Loucy (cell line): ENCODE results near the gene HHATL.

Source experiments
- H2AFZ ChIP-seq: fragments of 200-600 bp; sonication (generic); 2 replicates; pipeline ENCODE4 v1.6.0; 2016; ENCODE audit warnings: antibody characterized with exemption, mild to moderate bottlenecking, low read length, moderate library complexity
- H3F3A ChIP-seq: fragments of 200-600 bp; 2 replicates; pipeline ENCODE4 v1.6.0; 2016; ENCODE audit warnings: antibody characterized with exemption, low read depth, mild to moderate bottlenecking
- H3K27me3 ChIP-seq: fragments of 200-600 bp; sonication (generic); 2 replicates; pipeline ENCODE4 v1.6.1; 2014; ENCODE audit warnings: low read length, mild to moderate bottlenecking; ENCODE audit not compliant: insufficient read depth, poor library complexity, severe bottlenecking
- H3K36me3 ChIP-seq: fragments of 200-600 bp; sonication (generic); 2 replicates; pipeline ENCODE4 v1.6.1; 2016; ENCODE audit warnings: low read length; ENCODE audit not compliant: insufficient read depth
- H3K4me1 ChIP-seq: fragments of 200-600 bp; sonication (generic); 2 replicates; pipeline ENCODE4 v1.5.1; 2014; ENCODE audit warnings: low read length, mild to moderate bottlenecking; ENCODE audit not compliant: insufficient read depth, poor library complexity, severe bottlenecking
- H3K4me2 ChIP-seq: fragments of 200-600 bp; sonication (generic); 2 replicates; pipeline ENCODE4 v1.6.0; 2014; ENCODE audit warnings: antibody characterized with exemption, low read length, low read depth, mild to moderate bottlenecking; ENCODE audit not compliant: poor library complexity, severe bottlenecking
- H3K4me3 ChIP-seq: fragments of 200-600 bp; sonication (generic); 2 replicates; pipeline ENCODE4 v1.5.1; 2014; ENCODE audit warnings: low read length, mild to moderate bottlenecking, mixed read lengths; ENCODE audit not compliant: poor library complexity, severe bottlenecking
- H3K79me2 ChIP-seq: fragments of 200-600 bp; sonication (generic); 2 replicates; pipeline ENCODE4 v1.6.1; 2014; ENCODE audit warnings: low read length; ENCODE audit not compliant: insufficient read depth
- H3K9ac ChIP-seq: fragments of 200-600 bp; sonication (generic); 2 replicates; pipeline ENCODE4 v1.6.0; 2014; ENCODE audit warnings: mild to moderate bottlenecking, low read depth, low read length, moderate library complexity; ENCODE audit not compliant: poor library complexity, severe bottlenecking
- H3K9me2 ChIP-seq: fragments of 200-600 bp; sonication (generic); replicated peaks from 2 replicates; pipeline ENCODE4 v1.6.1; 2016; ENCODE audit warnings: low read depth, low read length, mixed read lengths
- H3K9me3 ChIP-seq: fragments of 200-600 bp; sonication (generic); 2 replicates; pipeline ENCODE4 v1.6.1; 2014; ENCODE audit warnings: mild to moderate bottlenecking, antibody characterized with exemption, low read length, low read depth; ENCODE audit not compliant: insufficient read depth
- H4K20me1 ChIP-seq: fragments of 200-600 bp; sonication (generic); 2 replicates; pipeline ENCODE4 v1.6.0; 2014; ENCODE audit warnings: antibody characterized with exemption, low read length, mild to moderate bottlenecking; ENCODE audit not compliant: insufficient read depth, poor library complexity, severe bottlenecking
- EZH2phosphoT487 ChIP-seq: fragments of 200-600 bp; IDR thresholded peaks from 2 replicates; pipeline ENCODE4 v1.6.1; 2018; ENCODE audit warnings: antibody characterized with exemption, mild to moderate bottlenecking, moderate library complexity, borderline replicate concordance
- TF ChIP-seq, protein P1 (sequence below): fragments of 200-600 bp; sonication (generic); conservative IDR thresholded peaks from 2 replicates; pipeline ENCODE4 v1.5.1; 2014; ENCODE audit warnings: mild to moderate bottlenecking, antibody characterized with exemption, low read length

HHATL gene

DNA sequence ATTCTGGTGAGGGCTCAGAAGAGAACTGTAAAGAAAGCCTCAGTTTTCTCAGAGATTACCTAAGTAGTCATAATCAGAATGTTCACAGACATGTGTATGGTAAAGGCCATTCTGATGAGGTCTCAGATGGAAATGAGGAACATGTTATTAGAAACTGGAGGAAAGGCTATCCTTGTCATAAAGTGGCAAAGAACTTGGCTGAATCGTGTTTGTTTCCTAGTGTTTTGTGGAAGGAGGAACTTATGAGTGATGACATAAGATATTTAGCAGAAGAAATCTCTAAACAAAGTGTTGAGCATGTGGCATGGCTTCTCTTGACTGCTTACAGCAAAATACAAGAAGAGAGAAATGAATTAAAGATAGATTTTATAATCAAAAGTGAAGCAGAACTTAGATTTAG lies 30.1 kb downstream of the HHATL start:
- Histone ChIP-seq H3K36me3 (no peaks in the 10 kb centered on the region), H3K9me2 (no peaks in the 10 kb centered on the region), H2AFZ (no peak overlapping the region), H3K4me3 (no peak overlapping the region), H3K4me1 (no peaks in the 10 kb centered on the region), H3K27me3 (no peaks in the 10 kb centered on the region), H3K9me3 (no peaks in the 10 kb centered on the region), H3K9ac (no peak overlapping the region), H3K79me2 (no peaks in the 10 kb centered on the region), H4K20me1 (no peaks in the 10 kb centered on the region), H3K4me2 (no peak overlapping the region), H3F3A (no peaks in the 10 kb centered on the region)
- no peak for TF ChIP-seq EZH2phosphoT487
- TF ChIP-seq, protein P1, sequence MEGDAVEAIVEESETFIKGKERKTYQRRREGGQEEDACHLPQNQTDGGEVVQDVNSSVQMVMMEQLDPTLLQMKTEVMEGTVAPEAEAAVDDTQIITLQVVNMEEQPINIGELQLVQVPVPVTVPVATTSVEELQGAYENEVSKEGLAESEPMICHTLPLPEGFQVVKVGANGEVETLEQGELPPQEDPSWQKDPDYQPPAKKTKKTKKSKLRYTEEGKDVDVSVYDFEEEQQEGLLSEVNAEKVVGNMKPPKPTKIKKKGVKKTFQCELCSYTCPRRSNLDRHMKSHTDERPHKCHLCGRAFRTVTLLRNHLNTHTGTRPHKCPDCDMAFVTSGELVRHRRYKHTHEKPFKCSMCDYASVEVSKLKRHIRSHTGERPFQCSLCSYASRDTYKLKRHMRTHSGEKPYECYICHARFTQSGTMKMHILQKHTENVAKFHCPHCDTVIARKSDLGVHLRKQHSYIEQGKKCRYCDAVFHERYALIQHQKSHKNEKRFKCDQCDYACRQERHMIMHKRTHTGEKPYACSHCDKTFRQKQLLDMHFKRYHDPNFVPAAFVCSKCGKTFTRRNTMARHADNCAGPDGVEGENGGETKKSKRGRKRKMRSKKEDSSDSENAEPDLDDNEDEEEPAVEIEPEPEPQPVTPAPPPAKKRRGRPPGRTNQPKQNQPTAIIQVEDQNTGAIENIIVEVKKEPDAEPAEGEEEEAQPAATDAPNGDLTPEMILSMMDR, result no peak

DNA sequence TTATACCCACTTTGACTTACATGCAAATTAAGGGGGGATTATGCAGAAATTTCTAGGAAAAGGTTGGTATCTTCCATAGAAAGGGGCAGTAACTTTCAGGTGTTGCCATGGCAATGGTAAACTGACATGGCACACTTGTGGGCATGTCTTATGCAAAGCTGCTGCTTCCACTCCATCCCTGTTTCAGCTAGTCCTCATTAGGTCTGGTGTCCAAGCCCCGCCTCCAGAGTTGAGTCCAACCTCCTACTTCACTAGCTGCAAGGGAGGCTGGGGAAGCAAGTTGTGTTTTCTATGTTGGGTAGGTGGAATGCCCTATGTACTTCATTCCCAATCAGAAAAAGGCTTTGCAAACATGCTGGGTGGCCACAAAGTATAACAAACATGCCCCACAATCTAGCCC lies 31.9 kb downstream of the HHATL start:
- H3K4me3 ChIP-seq, result no peak overlapping the region
- H3K27me3 ChIP-seq, result no peaks in the 10 kb centered on the region
- no peaks in the 10 kb centered on the region for H3K4me1 ChIP-seq
- TF ChIP-seq, protein P1, result no peak
- no peak for TF ChIP-seq EZH2phosphoT487
- no peaks in the 10 kb centered on the region for H4K20me1 ChIP-seq
- H3K9me2 ChIP-seq, result no peaks in the 10 kb centered on the region
- H3K4me2 ChIP-seq, result no peak overlapping the region
- H3F3A ChIP-seq, result no peaks in the 10 kb centered on the region
- no peak overlapping the region for H3K9ac ChIP-seq
- H3K9me3 ChIP-seq, result no peaks in the 10 kb centered on the region
- H3K79me2 ChIP-seq, result no peaks in the 10 kb centered on the region
- H2AFZ ChIP-seq, result no peak overlapping the region
- H3K36me3 ChIP-seq, result no peaks in the 10 kb centered on the region

DNA sequence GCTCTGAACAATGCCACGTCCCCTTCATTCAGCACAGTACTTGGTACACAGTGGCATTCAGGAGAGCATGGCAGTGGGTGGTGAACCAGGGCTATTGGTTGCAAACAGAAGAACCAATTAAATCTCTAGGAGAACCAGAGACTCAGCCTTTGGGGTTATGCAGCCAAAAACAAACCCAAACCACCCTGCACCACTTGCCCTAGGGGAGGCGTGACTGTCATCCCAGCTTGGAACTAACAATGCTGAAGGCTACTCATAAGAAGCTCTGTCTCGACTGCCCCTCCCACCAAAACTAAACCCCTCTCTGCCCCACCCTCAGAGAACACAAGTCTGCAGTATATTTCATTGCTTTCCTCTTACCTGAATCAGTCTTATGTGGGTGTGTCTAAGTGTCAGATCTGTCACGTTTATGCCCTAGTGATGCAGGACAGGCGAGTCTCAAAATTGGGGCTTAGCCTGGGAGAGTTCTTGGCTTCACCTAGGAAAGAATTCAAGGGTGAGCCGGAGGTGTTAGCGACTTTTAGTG lies 32.5 kb downstream of the HHATL start:
- Histone ChIP-seq H3F3A (no peaks in the 10 kb centered on the region), H3K4me1 (no peaks in the 10 kb centered on the region), H2AFZ (no peak overlapping the region), H3K79me2 (no peaks in the 10 kb centered on the region), H3K36me3 (no peaks in the 10 kb centered on the region), H3K9me2 (no peaks in the 10 kb centered on the region), H3K27me3 (no peaks in the 10 kb centered on the region), H3K9ac (no peak overlapping the region), H3K4me3 (no peak overlapping the region), H4K20me1 (no peaks in the 10 kb centered on the region), H3K4me2 (no peak overlapping the region), H3K9me3 (no peaks in the 10 kb centered on the region)
- TF ChIP-seq, protein P1, result no peak
- TF ChIP-seq EZH2phosphoT487, result no peak
